PC-9 (cell line): ENCODE data around the gene SMURF1.

Experiments used
- CTCF ChIP-seq: fragments of 200-600 bp; sonication (generic); conservative IDR thresholded peaks from 2 replicates; pipeline ENCODE4 v1.6.1; 2017; ENCODE audit warnings: mixed run types, antibody characterized with exemption, mild to moderate bottlenecking, moderate library complexity
- EZH2 ChIP-seq: fragments of 200-600 bp; sonication (generic); IDR thresholded peaks from 2 replicates; pipeline ENCODE4 v1.8.0; 2017; ENCODE audit warnings: antibody characterized with exemption, low read depth

- no peak for TF ChIP-seq CTCF
- TF ChIP-seq EZH2: no peak
Observed at GRCh38 chr7:99133766-99134564, 9.9 kb downstream of the SMURF1 start.
